ENCODE data around the gene GATM.

DNA sequence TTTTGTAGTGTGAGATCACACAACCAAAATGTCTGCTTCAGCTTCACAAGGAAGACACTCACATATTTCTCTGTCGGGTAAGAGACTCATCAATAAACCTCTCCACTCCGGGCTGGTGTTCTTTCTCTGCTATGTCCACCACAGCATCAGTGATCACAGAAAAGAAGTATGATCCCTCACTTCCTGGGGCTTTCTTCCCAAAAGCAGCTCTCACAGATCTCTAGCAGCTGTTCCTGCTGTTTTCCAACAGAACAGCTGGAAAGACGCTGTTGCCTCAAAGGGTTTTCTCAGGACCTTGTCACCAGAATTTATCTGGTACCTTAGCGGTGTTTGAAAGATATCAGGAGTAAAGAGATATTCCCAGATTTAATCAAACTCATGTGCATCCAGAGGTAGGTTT lies 46.4 kb downstream of the GATM start:
- TF ChIP-seq, protein P1, sequence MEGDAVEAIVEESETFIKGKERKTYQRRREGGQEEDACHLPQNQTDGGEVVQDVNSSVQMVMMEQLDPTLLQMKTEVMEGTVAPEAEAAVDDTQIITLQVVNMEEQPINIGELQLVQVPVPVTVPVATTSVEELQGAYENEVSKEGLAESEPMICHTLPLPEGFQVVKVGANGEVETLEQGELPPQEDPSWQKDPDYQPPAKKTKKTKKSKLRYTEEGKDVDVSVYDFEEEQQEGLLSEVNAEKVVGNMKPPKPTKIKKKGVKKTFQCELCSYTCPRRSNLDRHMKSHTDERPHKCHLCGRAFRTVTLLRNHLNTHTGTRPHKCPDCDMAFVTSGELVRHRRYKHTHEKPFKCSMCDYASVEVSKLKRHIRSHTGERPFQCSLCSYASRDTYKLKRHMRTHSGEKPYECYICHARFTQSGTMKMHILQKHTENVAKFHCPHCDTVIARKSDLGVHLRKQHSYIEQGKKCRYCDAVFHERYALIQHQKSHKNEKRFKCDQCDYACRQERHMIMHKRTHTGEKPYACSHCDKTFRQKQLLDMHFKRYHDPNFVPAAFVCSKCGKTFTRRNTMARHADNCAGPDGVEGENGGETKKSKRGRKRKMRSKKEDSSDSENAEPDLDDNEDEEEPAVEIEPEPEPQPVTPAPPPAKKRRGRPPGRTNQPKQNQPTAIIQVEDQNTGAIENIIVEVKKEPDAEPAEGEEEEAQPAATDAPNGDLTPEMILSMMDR (IDR thresholded peaks at IDR 0.05), result no peak
- TF ChIP-seq POLR2A (IDR thresholded peaks at IDR 0.05), result no peak

Data from suprapubic skin (tissue), 3 donors.